HG03175 (cell line): ENCODE measurements around the gene GPR35.

ENCODE experiments used
- ATAC-seq: cut with Tn5 transposase; IDR thresholded peaks from one replicate; pipeline ENCODE4 v1.9.1; 2021; ENCODE audit warnings: mild to moderate bottlenecking, moderate library complexity; ENCODE audit not compliant: unreplicated experiment

The GPR35 gene

DNA sequence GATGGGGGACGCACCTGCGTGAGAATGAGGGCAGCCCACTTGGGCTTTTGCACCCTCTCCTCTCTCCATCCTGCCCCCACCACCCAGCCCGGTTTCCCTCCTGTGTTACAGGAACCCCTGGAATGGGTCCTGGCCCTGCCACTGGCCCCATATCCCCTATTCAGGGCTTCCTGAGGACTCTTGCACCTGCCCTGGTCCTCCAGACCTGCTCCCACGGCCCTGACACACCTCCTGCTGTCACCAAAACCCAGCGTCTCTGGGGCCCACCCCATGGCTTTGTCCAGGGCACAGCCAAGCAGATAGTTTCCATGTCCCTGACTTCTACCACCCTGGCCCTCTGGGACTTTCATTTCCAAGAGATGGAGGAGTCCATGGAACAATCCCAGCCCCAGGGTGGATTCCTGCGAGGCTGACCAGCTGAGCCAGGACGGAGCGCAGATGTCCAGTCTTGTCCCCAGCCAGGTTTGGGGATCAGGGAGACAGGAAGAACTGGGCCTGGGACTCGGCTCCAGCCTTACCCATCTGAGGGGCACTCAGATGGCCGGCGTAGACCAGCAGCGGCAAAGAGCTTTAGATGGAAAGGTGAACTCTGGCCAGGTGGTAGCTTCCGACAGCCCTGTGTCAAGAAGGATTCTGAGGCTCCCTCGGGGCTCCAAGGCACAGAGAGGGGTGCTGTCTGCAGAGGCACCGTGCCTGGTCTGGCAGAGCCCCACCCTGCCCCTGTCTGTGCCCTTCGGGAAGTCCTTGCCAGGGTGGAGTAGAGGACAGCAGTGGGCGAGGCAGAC, 12.0 kb downstream of the GPR35 start:
- ATAC-seq, result no peak

DNA sequence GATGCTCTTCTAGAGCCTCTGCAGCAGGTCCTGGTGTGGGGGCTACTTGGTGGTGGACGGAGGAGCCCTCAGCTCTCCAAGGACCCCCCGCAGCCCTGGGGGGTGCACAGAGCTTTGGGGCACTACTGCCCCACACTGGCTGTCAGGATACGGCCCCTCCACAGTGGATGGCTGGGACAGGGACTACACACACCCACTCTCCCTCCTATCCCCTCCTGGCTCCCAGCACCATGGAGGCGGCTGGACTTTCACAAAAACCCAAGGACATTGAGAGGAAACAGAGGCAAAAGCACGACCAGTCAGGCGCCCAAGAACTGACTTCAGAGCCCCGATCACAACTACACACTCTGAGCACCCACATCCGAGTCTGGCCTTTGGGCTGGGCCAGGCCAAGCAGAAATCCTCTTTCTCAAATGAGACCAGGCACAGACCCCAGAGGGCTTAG, 12.6 kb downstream of the GPR35 start:
- ATAC-seq, result no peak

DNA sequence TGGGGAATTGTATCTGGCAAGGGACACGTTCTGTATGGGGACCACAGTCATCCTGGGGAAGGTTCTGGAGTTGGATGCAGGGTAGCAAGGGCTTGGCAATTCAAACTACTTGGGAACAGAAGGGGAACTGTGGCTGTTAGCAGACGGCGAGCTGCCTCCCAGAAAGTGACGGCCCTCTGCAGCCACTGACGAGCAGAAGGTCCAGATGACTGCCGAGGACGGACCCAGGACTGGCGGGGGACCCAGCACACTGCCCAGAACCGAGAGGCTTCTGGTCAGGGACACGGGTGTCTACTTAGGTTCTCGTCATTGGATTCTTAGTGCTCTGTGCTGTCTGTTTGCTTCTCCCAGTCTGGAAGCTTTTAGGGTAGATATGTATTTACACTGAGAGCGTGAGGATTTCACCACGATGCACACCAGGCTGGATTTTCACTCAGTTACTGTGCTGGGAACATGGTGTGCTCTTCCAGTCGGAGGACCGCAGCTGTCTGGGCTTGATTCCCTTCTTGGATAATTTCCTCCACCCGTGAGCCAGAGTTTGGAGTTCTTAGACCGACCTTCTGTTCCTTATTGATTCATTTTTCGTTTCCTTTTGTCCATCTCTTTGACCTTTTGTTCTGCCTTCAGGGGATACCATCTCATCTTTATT, 13.4 kb downstream of the GPR35 start:
- ATAC-seq, result no peak

DNA sequence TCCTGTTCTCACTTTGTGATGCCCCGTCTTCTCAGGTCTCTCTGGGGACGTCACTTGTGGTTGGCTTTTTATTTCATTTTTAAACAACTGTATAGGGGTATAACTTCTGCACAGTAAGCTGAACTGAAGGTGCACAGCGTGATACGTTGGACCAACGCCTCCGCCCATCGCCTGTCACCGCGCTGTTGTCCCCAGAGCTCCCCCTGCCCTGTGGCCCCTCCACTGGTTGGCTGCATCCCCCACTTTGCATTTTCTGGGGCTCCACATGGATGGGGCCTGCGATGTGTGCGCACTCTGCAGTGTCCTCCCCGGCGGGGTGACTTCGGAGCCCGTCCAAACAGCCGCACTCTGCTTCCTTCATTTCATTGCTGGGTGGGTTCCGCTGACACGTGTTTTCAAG, 14.3 kb downstream of the GPR35 start:
- ATAC-seq, result no peak

DNA sequence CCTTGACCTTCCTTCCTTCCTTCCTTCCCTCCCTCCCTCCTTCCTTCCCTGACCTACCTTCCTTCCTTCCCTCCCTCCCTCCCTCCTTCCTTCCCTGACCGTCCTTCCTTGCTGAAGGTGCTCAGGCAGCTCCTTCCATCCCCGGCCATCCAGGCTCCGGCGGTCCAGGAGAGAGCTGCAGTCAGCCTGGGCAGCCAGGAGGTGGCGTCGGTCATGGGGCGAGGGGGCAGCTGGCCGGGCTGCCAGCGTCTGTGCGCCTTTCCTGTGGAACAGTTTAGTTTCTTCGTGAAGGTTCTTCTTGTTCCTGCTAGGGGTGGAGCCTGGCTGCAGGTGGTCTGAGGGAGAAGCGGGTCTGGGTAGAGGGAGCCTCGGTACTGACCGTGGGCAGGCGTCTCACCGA, 15.7 kb downstream of the GPR35 start:
- ATAC-seq, result no peak

DNA sequence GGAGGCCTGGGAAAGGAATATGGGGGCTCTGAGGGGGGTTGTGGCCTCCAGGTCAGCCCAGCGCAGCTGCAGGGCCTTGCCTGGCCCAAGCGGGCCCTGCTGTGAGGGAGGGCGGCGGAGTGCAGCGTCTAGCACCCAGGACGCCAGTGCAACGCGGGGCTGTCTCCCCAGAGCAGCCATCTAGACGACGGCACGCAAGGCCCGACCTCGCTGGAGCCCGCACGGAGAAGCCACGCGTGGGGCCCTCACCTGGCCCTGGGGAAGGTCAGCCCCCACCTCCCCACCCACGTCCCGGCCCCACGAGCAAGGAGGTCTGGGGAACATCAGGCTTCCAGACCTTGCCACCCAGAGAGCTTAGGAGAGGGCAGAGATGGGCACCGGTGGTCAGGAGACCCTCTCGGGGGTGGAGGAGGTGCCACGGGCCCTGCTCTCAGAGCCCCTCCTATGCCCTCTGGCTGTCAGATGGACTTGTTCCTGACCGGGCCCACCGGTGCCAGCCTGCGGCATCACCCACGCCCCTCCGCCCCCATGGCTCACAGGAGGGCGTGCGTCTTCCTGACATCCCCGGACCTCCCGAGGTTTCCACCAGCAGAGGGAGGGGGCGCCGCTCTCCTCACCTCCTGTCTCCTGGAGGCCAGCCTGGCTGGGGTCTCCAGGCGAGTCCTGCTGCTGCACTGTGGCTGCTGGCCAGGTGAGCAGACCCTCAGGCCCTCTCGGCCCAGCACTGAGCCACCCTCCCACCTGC, 17.0 kb downstream of the GPR35 start:
- ATAC-seq, result no peak

DNA sequence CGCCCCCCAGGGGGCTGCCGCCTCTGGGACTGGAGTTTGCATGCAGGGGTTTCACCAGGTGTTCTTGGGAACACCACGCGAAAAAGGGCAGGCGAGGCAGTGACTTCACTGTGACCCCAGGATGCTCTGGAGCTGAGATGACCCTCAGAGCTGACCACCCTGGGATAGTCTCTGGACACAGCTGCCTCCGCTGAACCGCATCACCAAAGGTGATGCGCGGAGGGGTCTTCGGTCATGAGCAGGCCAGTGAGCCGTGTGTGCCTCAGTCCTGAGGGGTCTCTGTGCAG, 17.5 kb downstream of the GPR35 start:
- ATAC-seq, result no peak

DNA sequence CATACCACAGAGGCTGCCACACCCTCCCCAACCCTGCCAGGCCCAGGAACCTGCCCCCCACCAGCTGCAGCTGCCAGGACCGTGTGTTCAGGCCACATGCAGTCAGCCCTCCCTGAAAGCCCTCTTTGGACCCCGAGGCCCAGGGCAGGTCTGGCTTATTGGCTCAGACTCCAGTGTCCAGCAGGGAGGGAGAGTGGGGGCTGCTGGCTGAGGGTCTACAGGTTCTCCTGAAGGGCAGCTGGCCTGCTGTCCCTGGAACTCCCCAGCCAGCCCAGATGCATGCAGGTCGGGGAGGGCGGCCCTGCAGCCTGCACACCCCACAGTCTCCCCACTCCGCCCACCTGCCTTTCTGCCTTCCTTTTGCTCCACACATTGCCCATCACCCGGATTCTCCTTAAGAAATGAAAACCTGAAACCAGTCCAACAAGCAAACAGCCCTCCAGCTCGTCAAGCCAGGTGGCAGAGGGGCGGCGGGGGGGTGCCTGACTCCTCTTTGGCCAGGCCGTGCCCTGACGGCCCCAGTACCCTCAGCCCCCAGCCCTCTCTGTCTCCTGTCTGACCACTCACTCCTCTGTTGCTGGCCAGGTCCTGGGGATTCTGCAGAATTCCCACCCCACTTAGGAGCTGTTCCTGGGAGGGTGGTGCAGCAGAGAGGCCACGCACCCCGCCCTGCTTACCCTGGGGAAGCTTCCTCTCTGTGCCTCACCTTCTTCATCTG, 18.0 kb downstream of the GPR35 start:
- no peak for ATAC-seq

DNA sequence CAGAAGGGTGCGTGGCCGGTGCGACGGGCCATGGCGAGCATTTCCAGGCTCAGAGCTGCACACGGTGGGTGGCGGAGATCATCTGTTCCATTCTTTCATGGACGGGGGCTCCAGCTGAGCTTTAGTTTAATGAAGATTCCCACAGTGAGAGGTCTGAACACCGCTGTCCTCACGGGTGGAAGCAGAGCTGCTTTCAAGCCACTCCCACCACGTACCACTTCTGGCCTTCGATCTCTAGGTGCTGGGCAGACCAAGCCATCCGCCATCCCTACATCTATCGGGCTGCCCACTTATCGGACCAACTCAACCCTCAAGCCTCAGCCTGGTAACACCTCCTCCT, 18.5 kb downstream of the GPR35 start:
- ATAC-seq, result no peak

DNA sequence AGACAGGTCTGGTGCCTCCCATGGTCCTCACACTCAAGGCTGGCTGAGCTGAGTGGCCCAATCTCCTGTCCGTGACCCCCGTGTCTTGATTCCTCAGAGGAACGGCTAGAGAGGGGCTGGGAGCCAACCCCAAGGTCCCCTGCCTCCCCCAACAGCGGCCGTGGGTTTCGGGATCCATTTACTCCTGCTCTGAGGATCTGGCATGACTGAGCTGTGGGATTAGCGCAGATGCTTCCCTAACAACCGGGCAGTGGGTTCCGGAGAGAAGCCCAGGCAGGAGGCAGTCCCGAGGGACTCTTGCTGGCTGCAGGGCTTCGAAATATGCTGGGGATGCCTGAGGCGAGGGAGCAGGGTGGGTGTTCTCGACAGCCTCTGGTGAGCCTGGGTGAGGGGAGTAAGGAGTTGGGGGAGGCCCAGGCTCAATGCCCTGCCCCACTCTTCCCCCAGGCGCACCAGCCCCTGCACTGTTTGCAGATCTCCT, 18.9 kb downstream of the GPR35 start:
- ATAC-seq, result no peak

DNA sequence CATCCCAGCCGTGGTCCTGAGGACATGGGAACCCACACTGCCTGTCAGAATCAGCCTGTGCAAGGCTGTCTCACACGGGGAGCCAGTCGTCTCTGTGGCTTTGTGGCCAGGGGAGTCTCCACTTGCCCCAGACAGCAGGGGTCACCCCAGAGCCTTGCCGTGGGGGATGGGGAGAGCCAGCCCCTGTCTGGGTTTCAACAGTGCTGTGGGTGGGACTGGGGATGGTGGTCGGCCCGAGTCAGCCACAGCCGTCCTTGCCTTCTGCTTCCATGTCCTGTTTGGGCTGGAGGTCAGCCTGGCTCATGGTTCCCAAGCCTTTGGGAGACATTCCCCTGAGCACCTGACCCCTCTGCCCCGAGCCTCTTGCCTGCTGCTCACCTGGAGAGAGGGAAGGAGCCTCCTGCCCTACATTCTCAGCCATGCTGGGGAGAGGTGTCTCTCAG, 19.6 kb downstream of the GPR35 start:
- ATAC-seq, result no peak

DNA sequence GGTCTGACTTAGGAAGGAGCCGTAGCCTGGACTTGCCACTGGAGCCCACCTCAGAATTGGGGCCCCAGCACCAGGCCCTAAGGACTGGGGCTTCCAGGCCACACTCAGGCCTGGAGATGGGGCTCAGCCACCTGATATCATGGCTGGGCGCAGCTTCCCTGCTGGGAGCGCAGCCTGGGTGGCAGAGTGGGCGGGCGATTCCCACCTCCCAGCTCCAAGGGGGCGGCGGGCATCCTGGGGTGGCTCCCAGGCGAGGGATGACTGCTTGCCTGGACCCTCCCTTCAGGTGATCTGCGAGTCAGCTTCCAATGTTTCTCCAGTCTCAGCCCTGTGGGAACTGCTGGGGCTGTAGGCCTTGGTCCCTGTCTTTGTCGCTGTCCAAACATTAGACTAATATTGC, 20.1 kb downstream of the GPR35 start:
- no peak for ATAC-seq

DNA sequence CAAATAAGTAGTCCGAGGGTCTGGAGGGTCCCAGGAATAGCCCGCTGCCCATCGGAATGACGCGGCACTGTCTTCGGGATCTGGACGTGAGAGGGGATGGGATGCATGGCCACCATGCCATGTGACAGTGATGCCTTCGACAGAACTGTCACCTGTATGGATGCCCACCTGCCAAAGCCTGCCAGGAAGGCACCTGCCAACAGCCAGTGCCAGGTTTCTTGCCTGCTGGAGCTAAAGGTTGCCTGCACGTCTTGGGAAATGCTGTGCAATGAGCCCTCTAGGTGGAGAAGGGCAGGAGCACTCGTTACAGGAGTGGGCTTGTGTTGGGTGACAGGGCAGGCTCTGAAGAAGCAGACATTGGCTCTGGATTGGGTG, 20.5 kb downstream of the GPR35 start:
- no peak for ATAC-seq

DNA sequence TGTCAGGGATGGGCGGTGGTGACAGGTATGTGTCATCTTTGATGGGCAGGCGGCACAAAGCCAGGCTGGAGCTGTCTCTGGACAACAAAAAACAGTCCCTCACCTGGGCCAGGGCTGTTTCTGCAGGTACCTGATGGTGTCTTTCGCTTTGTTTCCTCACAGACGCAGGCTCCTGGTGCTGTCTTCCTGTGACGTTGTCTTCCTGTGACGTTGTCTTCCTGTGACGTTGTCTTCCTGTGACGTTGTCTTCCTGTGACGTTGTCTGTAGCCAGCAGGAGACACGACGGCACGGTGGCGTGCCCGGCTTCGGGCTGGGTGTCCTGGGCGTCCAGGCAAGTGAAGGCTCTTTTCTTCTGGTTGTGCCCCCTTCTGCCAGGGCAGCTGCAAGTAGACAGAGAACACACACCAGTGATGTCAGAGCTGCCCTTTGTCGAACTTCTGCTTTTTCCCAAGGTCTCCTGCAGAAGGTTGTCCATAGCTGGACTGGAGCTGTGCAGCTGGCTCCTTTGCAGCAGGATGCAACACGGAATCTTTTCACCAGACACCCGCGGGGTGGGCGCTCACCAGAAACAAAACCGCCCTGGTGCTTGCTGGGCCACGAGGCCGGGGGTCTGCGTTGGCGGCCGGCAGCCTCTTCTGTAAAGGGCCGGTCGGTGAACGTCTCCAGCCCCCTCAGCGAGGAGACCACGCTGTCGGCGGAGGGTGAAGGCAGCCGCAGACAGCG, 21.1 kb downstream of the GPR35 start:
- ATAC-seq, result no peak

DNA sequence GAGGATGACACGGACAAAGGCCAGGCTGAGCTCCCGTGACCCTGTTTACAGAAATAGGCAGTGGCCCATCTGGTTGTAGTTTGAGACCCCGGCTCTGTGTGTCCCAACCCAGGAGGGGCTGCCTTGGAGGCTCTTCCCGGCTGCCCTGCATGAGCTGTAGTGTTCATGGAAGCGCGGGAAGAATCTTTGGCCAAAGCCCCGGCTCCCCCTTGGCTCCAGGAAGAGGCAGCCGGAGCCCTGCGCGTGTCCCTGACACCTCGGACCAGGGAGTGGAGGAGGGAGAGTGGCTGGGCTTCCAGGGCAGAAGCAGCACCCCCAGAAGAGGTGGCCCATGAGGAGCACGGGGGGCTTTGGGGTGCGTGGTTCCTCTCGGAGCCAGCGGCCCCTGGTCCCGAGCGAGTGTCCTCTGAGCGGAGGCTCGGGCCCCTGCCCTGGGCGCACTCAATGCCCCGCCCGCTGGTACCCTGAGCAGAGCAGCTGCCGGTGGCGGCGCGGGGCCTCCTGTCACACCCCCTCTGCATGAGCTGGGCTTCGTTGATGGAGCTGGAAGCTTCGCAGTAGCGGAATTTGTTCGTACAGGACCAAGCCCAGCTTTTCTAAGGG, 21.7 kb downstream of the GPR35 start:
- no peak for ATAC-seq

DNA sequence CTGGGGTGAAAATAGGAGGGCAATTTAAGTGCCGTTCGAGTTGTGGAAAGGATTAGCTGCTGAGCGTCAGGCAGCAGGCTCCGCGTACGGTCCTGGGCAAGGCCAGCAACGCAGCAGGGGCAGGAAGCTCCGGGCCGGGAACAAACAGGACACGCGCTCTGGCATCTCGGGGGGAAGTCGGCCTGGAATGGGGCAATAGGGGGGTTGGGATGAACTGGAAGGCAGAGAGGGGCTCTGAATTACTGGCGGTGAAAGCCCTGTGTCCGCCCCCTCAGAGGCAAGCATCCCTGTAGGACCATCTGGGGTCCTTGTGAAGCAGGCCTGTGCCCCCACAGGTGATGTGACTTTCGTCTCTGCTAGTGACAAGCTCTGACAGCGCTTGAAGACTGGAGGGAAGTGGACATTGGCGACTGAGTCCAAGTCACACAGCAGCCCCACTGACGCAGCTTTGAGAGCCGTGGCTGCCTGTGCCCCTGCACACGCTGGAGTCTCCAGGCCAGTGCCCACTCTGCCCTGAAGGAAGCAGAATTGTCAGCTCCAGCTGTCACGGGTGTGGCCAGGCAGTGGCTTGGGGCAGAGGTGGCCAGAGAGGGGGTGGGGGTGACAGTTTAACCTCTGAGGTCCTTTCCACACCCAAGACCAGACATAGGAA, 22.3 kb downstream of the GPR35 start:
- ATAC-seq, result no peak

DNA sequence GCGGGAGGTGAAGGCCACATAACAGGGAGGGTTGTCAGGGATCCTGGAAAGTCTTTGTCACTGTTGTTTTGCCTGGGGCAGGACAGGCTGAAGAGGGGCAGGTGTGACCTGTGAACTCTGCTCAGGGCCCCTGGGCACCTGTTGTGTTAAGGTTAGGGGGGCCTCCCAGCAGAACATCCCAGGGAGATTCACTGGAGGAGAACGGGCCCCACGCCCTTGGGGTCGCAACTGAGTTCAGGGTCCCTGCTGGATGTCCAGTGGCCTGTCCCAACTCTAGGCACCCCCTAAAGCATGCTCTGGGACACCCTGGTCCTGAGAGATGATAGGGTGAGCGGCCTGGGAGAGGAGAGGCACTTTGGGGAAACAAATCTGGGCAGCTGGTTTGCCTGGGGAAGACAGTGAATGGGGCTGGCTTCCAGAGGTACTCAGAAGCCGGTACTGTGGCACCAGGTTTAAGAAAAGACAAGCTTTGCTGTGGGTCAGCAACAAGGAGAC, 22.9 kb downstream of the GPR35 start:
- ATAC-seq, result no peak

DNA sequence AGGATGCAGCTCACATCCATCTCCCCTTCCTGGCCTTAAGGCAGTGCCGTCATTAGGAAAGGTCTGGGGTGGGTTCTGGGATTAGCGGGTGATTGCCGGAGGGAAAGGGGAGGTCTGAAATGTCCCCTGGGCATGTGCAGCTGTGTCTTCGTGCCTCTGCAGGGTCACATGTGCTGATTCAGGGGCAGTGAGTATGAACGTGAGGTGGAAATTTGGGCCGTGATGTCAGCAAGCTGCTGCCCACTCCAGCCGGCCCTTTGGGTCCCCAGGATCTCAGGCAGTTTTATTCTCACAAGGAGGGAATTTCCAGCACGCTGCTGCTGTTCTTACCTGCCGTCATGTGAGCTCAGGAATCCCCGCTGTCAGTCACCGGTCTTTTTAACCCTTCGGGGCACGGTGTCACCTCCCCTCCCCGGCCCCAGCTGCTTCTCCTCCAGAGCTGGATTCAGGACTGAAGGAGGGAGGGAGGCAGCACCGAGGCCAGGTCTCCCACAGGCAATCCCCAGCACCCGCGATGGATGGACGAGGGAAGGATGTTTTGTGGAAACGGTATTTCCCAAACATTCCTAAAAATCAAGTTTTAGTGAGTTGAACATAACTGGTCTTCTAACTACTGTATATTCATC, 23.5 kb downstream of the GPR35 start:
- no peak for ATAC-seq

DNA sequence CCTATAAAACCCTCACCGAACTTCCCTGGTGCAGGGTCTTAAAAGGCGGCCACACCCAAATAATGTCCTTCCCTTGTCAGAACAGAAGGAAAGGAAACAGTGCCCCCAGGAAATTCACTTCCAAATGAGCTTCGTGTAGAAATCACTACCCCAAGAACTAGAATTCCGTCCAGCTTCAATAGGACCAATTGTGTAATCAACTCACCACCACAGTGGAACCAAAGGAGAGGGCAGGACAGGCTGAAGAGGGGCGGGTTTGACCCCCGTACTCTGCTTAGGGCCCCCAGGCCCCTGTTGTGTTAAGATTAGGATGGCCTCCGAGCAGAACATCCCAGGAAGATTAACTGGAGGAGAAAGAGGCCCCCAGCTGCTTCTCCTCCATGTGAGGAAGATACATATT, 24.1 kb downstream of the GPR35 start:
- no peak for ATAC-seq
